ENCODE results near the gene AFTPH.

DNA sequence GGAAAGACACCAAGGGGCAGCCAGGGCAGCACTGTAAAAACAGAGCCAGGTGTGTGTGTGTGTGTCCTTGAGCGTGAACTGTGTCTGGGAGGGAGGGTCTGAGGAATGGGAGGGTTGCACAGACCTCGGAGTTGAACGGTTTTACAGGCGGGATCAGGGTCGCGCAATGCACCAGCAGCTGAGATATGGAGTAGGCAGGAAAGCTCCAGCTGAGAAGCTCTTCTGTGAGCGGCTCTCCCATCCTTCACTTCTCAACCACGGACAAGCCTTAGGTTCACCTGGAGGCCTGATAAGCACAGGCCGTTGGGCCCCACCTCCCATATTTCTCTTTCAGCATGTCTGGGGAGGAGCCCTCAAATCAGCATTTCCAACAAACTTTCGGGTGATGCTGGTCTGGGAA lies 117.5 kb downstream of the AFTPH start:
- TF ChIP-seq, protein P1, sequence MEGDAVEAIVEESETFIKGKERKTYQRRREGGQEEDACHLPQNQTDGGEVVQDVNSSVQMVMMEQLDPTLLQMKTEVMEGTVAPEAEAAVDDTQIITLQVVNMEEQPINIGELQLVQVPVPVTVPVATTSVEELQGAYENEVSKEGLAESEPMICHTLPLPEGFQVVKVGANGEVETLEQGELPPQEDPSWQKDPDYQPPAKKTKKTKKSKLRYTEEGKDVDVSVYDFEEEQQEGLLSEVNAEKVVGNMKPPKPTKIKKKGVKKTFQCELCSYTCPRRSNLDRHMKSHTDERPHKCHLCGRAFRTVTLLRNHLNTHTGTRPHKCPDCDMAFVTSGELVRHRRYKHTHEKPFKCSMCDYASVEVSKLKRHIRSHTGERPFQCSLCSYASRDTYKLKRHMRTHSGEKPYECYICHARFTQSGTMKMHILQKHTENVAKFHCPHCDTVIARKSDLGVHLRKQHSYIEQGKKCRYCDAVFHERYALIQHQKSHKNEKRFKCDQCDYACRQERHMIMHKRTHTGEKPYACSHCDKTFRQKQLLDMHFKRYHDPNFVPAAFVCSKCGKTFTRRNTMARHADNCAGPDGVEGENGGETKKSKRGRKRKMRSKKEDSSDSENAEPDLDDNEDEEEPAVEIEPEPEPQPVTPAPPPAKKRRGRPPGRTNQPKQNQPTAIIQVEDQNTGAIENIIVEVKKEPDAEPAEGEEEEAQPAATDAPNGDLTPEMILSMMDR (IDR thresholded peaks at IDR 0.05), result no peak
- no peak for TF ChIP-seq POLR2A (IDR thresholded peaks at IDR 0.05)

Data from uterus (tissue), 2 donors.